Measurements from ENCODE around the gene HBE1.

GRCh38 chr11:5284637-5285036, 14.9 kb upstream of the HBE1 start:
- TF ChIP-seq EP300 (IDR thresholded peaks at IDR 0.05) (no peak), CTCF (IDR thresholded peaks at IDR 0.05) (no peak)

All from sigmoid colon (tissue), 4 donors.